WTC11 (cell line): ENCODE measurements around the gene CCDC152. TPM values are rescaled to one million over a fixed set of nuclear protein-coding genes. Genes with fewer than 3 reads are reported as not detected.

Experiments
- ATAC-seq: fragments of 200-7000 bp; cut with Tn5 transposase; 2 replicates; pipeline ENCODE4 v1.10.0; 2021; ENCODE audit warnings: mild to moderate bottlenecking, moderate library complexity
- CTCF ChIA-PET: fragments of 300-600 bp; sonication (Branson Sonifier 250); formaldehyde crosslinking; loops from one replicate; lab custom pipeline; 2021; ENCODE audit warnings: antibody characterized with exemption; lab: Charles Lee
- POLR2A ChIA-PET: fragments of 350-600 bp; sonication (Branson Sonifier 250); formaldehyde crosslinking; loops from one replicate; lab custom pipeline; 2021; ENCODE audit warnings: antibody characterized with exemption; lab: Charles Lee
- DNase-seq: peaks from one replicate; pipeline ENCODE4 v3.0.0; 2021; ENCODE audit warnings: low spot score
- H3K27ac Mint-ChIP-seq: 2 replicates; pipeline ENCODE4 v1.8.0; 2021; ENCODE audit warnings: mixed read lengths
- H3K27me3 Mint-ChIP-seq: 2 replicates; pipeline ENCODE4 v1.8.0; 2021; ENCODE audit warnings: low read depth, mild to moderate bottlenecking, moderate library complexity, mixed read lengths
- H3K36me3 Mint-ChIP-seq: 2 replicates; pipeline ENCODE4 v1.8.0; 2021; ENCODE audit warnings: mixed read lengths
- H3K4me1 Mint-ChIP-seq: 2 replicates; pipeline ENCODE4 v1.8.0; 2022; ENCODE audit warnings: mixed read lengths
- H3K4me3 Mint-ChIP-seq: 2 replicates; pipeline ENCODE4 v1.8.0; 2021; ENCODE audit warnings: mild to moderate bottlenecking, moderate library complexity, mixed read lengths
- H3K9me3 Mint-ChIP-seq: 2 replicates; pipeline ENCODE4 v1.8.0; 2021; ENCODE audit warnings: mixed read lengths
- CREB1 ChIP-seq: sonication (generic); formaldehyde crosslinking; IDR thresholded peaks from 2 replicates; pipeline ENCODE4 v1.8.0; 2023; ENCODE audit warnings: mild to moderate bottlenecking, missing genetic modification reagents
- CREM ChIP-seq: sonication (generic); formaldehyde crosslinking; IDR thresholded peaks from 2 replicates; pipeline ENCODE4 v1.8.1; 2022; ENCODE audit warnings: mild to moderate bottlenecking, missing genetic modification reagents, moderate library complexity
- ELF4 ChIP-seq: sonication (generic); formaldehyde crosslinking; IDR thresholded peaks from 2 replicates; pipeline ENCODE4 v1.8.1; 2022; ENCODE audit warnings: low read depth, mild to moderate bottlenecking, moderate library complexity, missing genetic modification reagents
- ERG ChIP-seq: fragments of 250-450 bp; sonication (Bioruptor Pico); IDR thresholded peaks from 2 replicates; pipeline ENCODE4 v1.8.0; 2021; ENCODE audit warnings: mild to moderate bottlenecking
- FOXJ3 ChIP-seq: sonication (generic); formaldehyde crosslinking; IDR thresholded peaks from 2 replicates; pipeline ENCODE4 v1.9.0; 2021; ENCODE audit warnings: missing genetic modification reagents, mild to moderate bottlenecking, borderline replicate concordance
- GABPB1 ChIP-seq: sonication (generic); formaldehyde crosslinking; IDR thresholded peaks from 2 replicates; pipeline ENCODE4 v1.8.1; 2023; ENCODE audit warnings: mild to moderate bottlenecking, missing genetic modification reagents
- GRHL2 ChIP-seq: fragments of 250-450 bp; sonication (Bioruptor Pico); IDR thresholded peaks from 2 replicates; pipeline ENCODE4 v1.8.0; 2022; ENCODE audit warnings: mild to moderate bottlenecking, moderate library complexity; ENCODE audit not compliant: insufficient replicate concordance, severe bottlenecking
- IRF2 ChIP-seq: sonication (generic); formaldehyde crosslinking; IDR thresholded peaks from 2 replicates; pipeline ENCODE4 v1.8.0; 2022; ENCODE audit warnings: low read depth, missing genetic modification reagents, borderline replicate concordance
- MLX ChIP-seq: sonication (generic); formaldehyde crosslinking; IDR thresholded peaks from 2 replicates; pipeline ENCODE4 v1.8.1; 2023; ENCODE audit warnings: mild to moderate bottlenecking, missing genetic modification reagents, moderate library complexity
- MYBL2 ChIP-seq: sonication (generic); formaldehyde crosslinking; IDR thresholded peaks from 2 replicates; pipeline ENCODE4 v1.8.1; 2023; ENCODE audit warnings: mild to moderate bottlenecking, moderate library complexity, missing genetic modification reagents
- PRRX2 ChIP-seq: fragments of 250-450 bp; sonication (Bioruptor Pico); IDR thresholded peaks from 2 replicates; pipeline ENCODE4 v1.8.0; 2021; ENCODE audit warnings: mild to moderate bottlenecking
- RELA ChIP-seq: sonication (generic); formaldehyde crosslinking; IDR thresholded peaks from 2 replicates; pipeline ENCODE4 v1.8.1; 2022; ENCODE audit warnings: missing genetic modification reagents, mild to moderate bottlenecking, borderline replicate concordance
- RORB ChIP-seq: fragments of 250-450 bp; sonication (Bioruptor Pico); IDR thresholded peaks from 2 replicates; pipeline ENCODE4 v1.9.0; 2021; ENCODE audit warnings: mild to moderate bottlenecking
- SOX15 ChIP-seq: fragments of 250-450 bp; sonication (Bioruptor Pico); IDR thresholded peaks from 2 replicates; pipeline ENCODE4 v1.9.0; 2021; ENCODE audit warnings: mild to moderate bottlenecking
- ZMAT4 ChIP-seq: fragments of 250-450 bp; sonication (Bioruptor Pico); IDR thresholded peaks from 2 replicates; pipeline ENCODE4 v1.9.0; 2021; ENCODE audit warnings: mild to moderate bottlenecking
- ZNF416 ChIP-seq: fragments of 250-450 bp; sonication (Bioruptor Pico); IDR thresholded peaks from 2 replicates; pipeline ENCODE4 v1.9.0; 2021; ENCODE audit warnings: mild to moderate bottlenecking, inconsistent platforms
- ZNF423 ChIP-seq: fragments of 250-450 bp; sonication (Bioruptor Pico); IDR thresholded peaks from 2 replicates; pipeline ENCODE4 v2.1.2; 2022; ENCODE audit warnings: mild to moderate bottlenecking, moderate library complexity
- total RNA-seq: library from RNA; stranded (reverse); gene quantifications from 3 replicates; pipeline ENCODE4 v1.2.3, GENCODE V29; 2021
- TF ChIP-seq, protein P1 (sequence below): fragments of 250-450 bp; sonication (Bioruptor Pico); IDR thresholded peaks from 2 replicates; pipeline ENCODE4 v1.9.0; 2021; ENCODE audit warnings: moderate library complexity, mild to moderate bottlenecking, inconsistent platforms, borderline replicate concordance
- TF ChIP-seq, protein P2 (sequence below): sonication (generic); formaldehyde crosslinking; IDR thresholded peaks from 2 replicates; pipeline ENCODE4 v1.8.0; 2023; ENCODE audit warnings: mild to moderate bottlenecking, missing genetic modification reagents
- TF ChIP-seq, protein P3 (sequence below): fragments of 250-450 bp; sonication (Bioruptor Pico); conservative IDR thresholded peaks from 2 replicates; pipeline ENCODE4 v1.9.0; 2021; ENCODE audit warnings: mild to moderate bottlenecking

The CCDC152 gene
- total RNA-seq, 1 experiment from 2014 or later, result 15.1 TPM

- H3K36me3 Mint-ChIP-seq, result peaks cover 3% of the 10 kb centered on the region; the same call in 1 of the 2 replicates
- ATAC-seq (no peak), DNase-seq (no peak)
- TF ChIP-seq MYBL2 (CRISPR knock-in tag), result no peak
- no peak for TF ChIP-seq PRRX2
- no peak for TF ChIP-seq CREM
- TF ChIP-seq GRHL2 (CRISPR knock-in tag), result no peak
- TF ChIP-seq, protein P1, sequence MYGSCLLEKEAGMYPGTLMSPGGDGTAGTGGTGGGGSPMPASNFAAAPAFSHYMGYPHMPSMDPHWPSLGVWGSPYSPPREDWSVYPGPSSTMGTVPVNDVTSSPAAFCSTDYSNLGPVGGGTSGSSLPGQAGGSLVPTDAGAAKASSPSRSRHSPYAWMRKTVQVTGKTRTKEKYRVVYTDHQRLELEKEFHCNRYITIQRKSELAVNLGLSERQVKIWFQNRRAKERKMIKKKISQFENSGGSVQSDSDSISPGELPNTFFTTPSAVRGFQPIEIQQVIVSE (CRISPR knock-in tag), result no peak
- TF ChIP-seq ZMAT4, result no peak
- TF ChIP-seq GABPB1 (CRISPR knock-in tag), result no peak
- TF ChIP-seq MLX (CRISPR knock-in tag), result no peak
- TF ChIP-seq IRF2, result no peak
- TF ChIP-seq ZNF416 (CRISPR knock-in tag), result no peak
- TF ChIP-seq CREB1 (CRISPR knock-in tag), result no peak
- TF ChIP-seq, protein P2, sequence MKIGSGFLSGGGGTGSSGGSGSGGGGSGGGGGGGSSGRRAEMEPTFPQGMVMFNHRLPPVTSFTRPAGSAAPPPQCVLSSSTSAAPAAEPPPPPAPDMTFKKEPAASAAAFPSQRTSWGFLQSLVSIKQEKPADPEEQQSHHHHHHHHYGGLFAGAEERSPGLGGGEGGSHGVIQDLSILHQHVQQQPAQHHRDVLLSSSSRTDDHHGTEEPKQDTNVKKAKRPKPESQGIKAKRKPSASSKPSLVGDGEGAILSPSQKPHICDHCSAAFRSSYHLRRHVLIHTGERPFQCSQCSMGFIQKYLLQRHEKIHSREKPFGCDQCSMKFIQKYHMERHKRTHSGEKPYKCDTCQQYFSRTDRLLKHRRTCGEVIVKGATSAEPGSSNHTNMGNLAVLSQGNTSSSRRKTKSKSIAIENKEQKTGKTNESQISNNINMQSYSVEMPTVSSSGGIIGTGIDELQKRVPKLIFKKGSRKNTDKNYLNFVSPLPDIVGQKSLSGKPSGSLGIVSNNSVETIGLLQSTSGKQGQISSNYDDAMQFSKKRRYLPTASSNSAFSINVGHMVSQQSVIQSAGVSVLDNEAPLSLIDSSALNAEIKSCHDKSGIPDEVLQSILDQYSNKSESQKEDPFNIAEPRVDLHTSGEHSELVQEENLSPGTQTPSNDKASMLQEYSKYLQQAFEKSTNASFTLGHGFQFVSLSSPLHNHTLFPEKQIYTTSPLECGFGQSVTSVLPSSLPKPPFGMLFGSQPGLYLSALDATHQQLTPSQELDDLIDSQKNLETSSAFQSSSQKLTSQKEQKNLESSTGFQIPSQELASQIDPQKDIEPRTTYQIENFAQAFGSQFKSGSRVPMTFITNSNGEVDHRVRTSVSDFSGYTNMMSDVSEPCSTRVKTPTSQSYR (CRISPR knock-in tag), result no peak
- TF ChIP-seq ELF4, result no peak
- TF ChIP-seq ZNF423 (CRISPR knock-in tag), result no peak
- H3K27ac Mint-ChIP-seq, result no peak overlapping the region
- peaks cover 13% of the 10 kb centered on the region for H3K9me3 Mint-ChIP-seq
- CTCF ChIA-PET, result no interaction called here
- no peak overlapping the region for H3K4me3 Mint-ChIP-seq
- H3K4me1 Mint-ChIP-seq, result no peaks in the 10 kb centered on the region
- no peaks in the 10 kb centered on the region for H3K27me3 Mint-ChIP-seq
- POLR2A ChIA-PET, result no interaction called here
Observed at GRCh38 chr5:42848545-42848944, 91.9 kb downstream of the CCDC152 start.

GRCh38 chr5:42851481-42851880, 94.9 kb downstream of the CCDC152 start:
- no peak for TF ChIP-seq ERG (CRISPR knock-in tag)
- TF ChIP-seq, protein P3, sequence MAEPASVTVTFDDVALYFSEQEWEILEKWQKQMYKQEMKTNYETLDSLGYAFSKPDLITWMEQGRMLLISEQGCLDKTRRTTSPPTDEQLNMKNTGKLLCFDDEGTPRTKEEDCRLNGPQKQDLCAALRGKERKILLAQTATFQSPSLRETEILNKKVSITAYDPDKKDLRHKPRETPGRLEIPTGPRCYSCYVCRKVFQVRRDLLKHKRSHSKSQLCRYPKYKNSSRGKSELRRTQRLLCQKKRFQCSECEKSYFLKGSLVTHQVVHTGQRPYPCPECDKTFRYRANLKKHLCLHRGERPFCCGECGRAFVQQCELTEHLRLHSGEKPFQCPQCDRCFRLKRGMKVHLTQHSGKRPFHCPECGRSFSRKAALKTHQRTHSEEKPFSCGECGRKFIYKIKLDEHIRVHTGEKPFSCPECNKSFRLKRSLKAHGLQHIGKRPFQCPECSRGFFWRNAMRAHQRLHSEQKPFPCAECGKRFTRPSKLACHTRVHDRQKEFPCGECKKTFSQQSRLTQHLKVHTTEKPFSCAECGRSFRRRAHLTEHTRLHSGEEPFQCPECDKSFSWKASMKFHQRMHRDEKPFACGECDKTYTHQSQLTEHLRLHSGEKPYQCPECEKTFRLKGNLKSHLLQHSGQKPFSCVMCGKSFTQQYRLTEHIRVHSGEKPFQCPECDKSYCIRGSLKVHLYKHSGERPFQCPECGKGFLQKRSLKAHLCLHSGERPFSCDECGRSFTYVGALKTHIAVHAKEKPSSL, result no peak
- TF ChIP-seq IRF2, result no peak
- no peak for TF ChIP-seq SOX15
- no peak for TF ChIP-seq FOXJ3 (CRISPR knock-in tag)
- TF ChIP-seq RELA (CRISPR knock-in tag), result no peak
- TF ChIP-seq RORB, result no peak
- no peak overlapping the region for H3K4me3 Mint-ChIP-seq
- no peaks in the 10 kb centered on the region for H3K36me3 Mint-ChIP-seq
- H3K9me3 Mint-ChIP-seq, result no peaks in the 10 kb centered on the region
- no peaks in the 10 kb centered on the region for H3K4me1 Mint-ChIP-seq
- no peak overlapping the region for H3K27ac Mint-ChIP-seq
- ATAC-seq, result no peak
- ChIA-PET CTCF (no interaction called here), POLR2A (no interaction called here)
- no peak for DNase-seq
- no peaks in the 10 kb centered on the region for H3K27me3 Mint-ChIP-seq

Other genes with a start within 250 kb of the CCDC152 start
- gene SELENOP, start 55.1 kb downstream of the CCDC152 start, total RNA-seq, result 13.2 to 18.0 TPM (median 17.4 TPM) in 3 replicates